Measurements from ENCODE around the gene TMEM208.
A peak's percentile ranks its signal among the peaks of the same experiment; 100 is the strongest.

Gene TMEM208

GRCh38 chr16:67191995-67192681 is 34.8 kb upstream of the TMEM208 start, which contains the start of gene E2F4:
TSS of gene E2F4 (plus strand) at chr16:67192155. CDS start at chr16:67192228, 73 bp downstream.
- peak; percentile 95 for DNase-seq

- DNase-seq: no peak
Measured at GRCh38 chr16:67192781-67193361, 34.1 kb upstream of the TMEM208 start.

GRCh38 chr16:67193536-67193935 is 33.4 kb upstream of the TMEM208 start:
- no peak for DNase-seq

- no peak for DNase-seq
Measured at GRCh38 chr16:67194260-67194659, 32.7 kb upstream of the TMEM208 start.

- DNase-seq: no peak
Measured at GRCh38 chr16:67195676-67196075, 31.3 kb upstream of the TMEM208 start.

GRCh38 chr16:67196881-67197280 is 30.0 kb upstream of the TMEM208 start:
- DNase-seq: no peak

- no peak for DNase-seq
Measured at GRCh38 chr16:67197704-67198103, 29.2 kb upstream of the TMEM208 start.

- peak; percentile 65 for DNase-seq
Measured at GRCh38 chr16:67198238-67198734, 28.6 kb upstream of the TMEM208 start.

GRCh38 chr16:67199011-67199807 is 27.7 kb upstream of the TMEM208 start, which contains the start of gene ELMO3:
TSS of gene ELMO3 (plus strand) at chr16:67199131. CDS start at chr16:67199327, 196 bp downstream.
- DNase-seq: no peak

- no peak for DNase-seq
Measured at GRCh38 chr16:67199808-67200198, 27.1 kb upstream of the TMEM208 start.

- no peak for DNase-seq
Measured at GRCh38 chr16:67200491-67200890, 26.4 kb upstream of the TMEM208 start.

GRCh38 chr16:67201411-67202345 is 25.3 kb upstream of the TMEM208 start:
- no peak for DNase-seq

GRCh38 chr16:67202426-67202825 is 24.5 kb upstream of the TMEM208 start:
- no peak for DNase-seq

- no peak for DNase-seq
Measured at GRCh38 chr16:67202956-67203493, 23.9 kb upstream of the TMEM208 start.

GRCh38 chr16:67204076-67204475 is 22.9 kb upstream of the TMEM208 start:
- no peak for DNase-seq

GRCh38 chr16:67206129-67206837 is 20.6 kb upstream of the TMEM208 start:
- no peak for DNase-seq

GRCh38 chr16:67206838-67207248 is 20.1 kb upstream of the TMEM208 start:
- DNase-seq: no peak

GRCh38 chr16:67207249-67208091 is 19.5 kb upstream of the TMEM208 start:
- DNase-seq: no peak

- DNase-seq: no peak
Measured at GRCh38 chr16:67208154-67208896, 18.6 kb upstream of the TMEM208 start.

GRCh38 chr16:67209565-67209964 is 17.4 kb upstream of the TMEM208 start:
- no peak for DNase-seq
